ENCODE data around the gene ICE2. TPM values are rescaled to one million over a fixed set of nuclear protein-coding genes. Genes with fewer than 3 reads are reported as not detected.
"Not testable (repeated sequence)": the region's sequence is repeated elsewhere in the genome, so short reads cannot be mapped to it uniquely, and the experiment has no call there.

The ICE2 gene
- total RNA-seq, 3 donors from 2014 or later: 31.5 to 47.5 (median 36.3) TPM

- no peak for ATAC-seq
- intact Hi-C loops (cut with DNase I, micrococcal nuclease): no loop called here
- Histone ChIP-seq H3K4me3 (no peak overlapping the region), H3K36me3 (ENCODE audit: low read depth) (no peaks in the 10 kb centered on the region), H3K9me3 (no peaks in the 10 kb centered on the region), H3K4me1 (ENCODE audit: low read depth) (peaks cover 19% of the 10 kb centered on the region)
- TF ChIP-seq, protein P1, sequence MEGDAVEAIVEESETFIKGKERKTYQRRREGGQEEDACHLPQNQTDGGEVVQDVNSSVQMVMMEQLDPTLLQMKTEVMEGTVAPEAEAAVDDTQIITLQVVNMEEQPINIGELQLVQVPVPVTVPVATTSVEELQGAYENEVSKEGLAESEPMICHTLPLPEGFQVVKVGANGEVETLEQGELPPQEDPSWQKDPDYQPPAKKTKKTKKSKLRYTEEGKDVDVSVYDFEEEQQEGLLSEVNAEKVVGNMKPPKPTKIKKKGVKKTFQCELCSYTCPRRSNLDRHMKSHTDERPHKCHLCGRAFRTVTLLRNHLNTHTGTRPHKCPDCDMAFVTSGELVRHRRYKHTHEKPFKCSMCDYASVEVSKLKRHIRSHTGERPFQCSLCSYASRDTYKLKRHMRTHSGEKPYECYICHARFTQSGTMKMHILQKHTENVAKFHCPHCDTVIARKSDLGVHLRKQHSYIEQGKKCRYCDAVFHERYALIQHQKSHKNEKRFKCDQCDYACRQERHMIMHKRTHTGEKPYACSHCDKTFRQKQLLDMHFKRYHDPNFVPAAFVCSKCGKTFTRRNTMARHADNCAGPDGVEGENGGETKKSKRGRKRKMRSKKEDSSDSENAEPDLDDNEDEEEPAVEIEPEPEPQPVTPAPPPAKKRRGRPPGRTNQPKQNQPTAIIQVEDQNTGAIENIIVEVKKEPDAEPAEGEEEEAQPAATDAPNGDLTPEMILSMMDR (IDR thresholded peaks at IDR 0.05): no peak
- no peak for DNase-seq
Observed at GRCh38 chr15:60407415-60407805, 71.5 kb downstream of the ICE2 start.

DNA sequence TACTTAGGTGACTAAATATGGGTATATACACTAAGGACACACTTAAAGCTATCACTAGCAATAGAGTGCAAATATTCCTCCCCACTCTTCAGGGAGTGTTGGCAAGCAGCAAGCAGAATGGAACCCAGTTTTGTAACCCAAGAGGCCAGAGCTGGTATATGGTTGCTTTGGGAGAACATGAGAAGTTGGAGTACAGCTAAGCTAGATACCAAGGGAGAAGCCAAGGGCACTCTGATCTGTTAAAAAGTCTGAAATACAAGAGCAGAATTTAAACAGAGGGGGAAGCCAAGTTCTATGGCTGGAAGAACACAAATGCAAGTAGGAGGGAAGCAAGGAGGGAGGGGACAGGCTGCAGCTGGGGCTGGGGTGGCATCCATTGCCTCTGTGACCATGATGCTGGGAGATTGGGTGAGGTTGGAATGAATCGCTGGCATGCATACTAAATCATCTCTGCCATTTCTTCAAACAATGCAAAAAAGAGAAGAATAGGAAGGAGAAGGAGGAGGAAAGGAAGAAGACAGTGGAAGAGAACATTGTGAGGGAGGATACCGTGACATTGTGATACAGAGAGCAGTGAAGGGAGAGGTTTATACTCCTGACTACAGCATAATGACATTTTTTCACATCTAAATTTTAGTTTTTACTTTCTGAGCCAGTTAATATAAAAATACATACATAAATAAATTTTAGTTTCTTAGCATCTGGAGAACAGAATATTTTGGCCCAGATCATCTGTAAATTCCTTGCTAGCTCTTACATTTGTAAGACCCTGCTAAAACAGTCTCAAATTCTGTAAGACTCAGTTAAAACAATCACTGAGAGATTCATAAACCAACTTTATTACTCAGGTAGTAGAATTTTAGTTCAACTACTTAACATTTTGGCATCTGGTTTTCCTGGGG is 72.2 kb downstream of the ICE2 start:
- Histone ChIP-seq H3K9me3 (no peaks in the 10 kb centered on the region), H3K4me1 (ENCODE audit: low read depth) (peaks cover 23% of the 10 kb centered on the region), H3K36me3 (ENCODE audit: low read depth) (no peaks in the 10 kb centered on the region), H3K4me3 (no peak overlapping the region)
- TF ChIP-seq, protein P1 (IDR thresholded peaks at IDR 0.05): no peak
- DNase-seq (no peak), ATAC-seq (no peak)
- intact Hi-C loops (cut with DNase I, micrococcal nuclease): no loop called here

- intact Hi-C loops (cut with DNase I, micrococcal nuclease): no loop called here
- no peaks in the 10 kb centered on the region for H3K9me3 ChIP-seq
- no peaks in the 10 kb centered on the region for H3K36me3 ChIP-seq (ENCODE audit: low read depth)
- DNase-seq (no peak), ATAC-seq (no peak)
- peaks cover 23% of the 10 kb centered on the region for H3K4me1 ChIP-seq (ENCODE audit: low read depth)
- H3K4me3 ChIP-seq: no peak overlapping the region
- TF ChIP-seq, protein P1 (IDR thresholded peaks at IDR 0.05): no peak
Observed at GRCh38 chr15:60405399-60405798, 73.5 kb downstream of the ICE2 start.

- ATAC-seq; intact Hi-C loops (cut with DNase I, micrococcal nuclease): not testable (repeated sequence)
Observed at GRCh38 chr15:60404351-60404750, 74.6 kb downstream of the ICE2 start.

GRCh38 chr15:60400944-60401343 is 78.0 kb downstream of the ICE2 start:
- Histone ChIP-seq H3K36me3 (ENCODE audit: low read depth) (no peaks in the 10 kb centered on the region), H3K4me3 (no peak overlapping the region), H3K4me1 (ENCODE audit: low read depth) (peaks cover 11% of the 10 kb centered on the region), H3K9me3 (no peaks in the 10 kb centered on the region)
- ATAC-seq (no peak), DNase-seq (no peak)
- intact Hi-C loops (cut with DNase I, micrococcal nuclease): no loop called here
- TF ChIP-seq, protein P1 (IDR thresholded peaks at IDR 0.05): no peak

More at GRCh38 chr15:60404351-60404750, 74.6 kb downstream of the ICE2 start:
- H3K9me3 ChIP-seq; H3K36me3 ChIP-seq (ENCODE audit: low read depth); H3K4me3 ChIP-seq; DNase-seq: not testable (repeated sequence)
- peaks cover 23% of the 10 kb centered on the region for H3K4me1 ChIP-seq (ENCODE audit: low read depth)

DNA sequence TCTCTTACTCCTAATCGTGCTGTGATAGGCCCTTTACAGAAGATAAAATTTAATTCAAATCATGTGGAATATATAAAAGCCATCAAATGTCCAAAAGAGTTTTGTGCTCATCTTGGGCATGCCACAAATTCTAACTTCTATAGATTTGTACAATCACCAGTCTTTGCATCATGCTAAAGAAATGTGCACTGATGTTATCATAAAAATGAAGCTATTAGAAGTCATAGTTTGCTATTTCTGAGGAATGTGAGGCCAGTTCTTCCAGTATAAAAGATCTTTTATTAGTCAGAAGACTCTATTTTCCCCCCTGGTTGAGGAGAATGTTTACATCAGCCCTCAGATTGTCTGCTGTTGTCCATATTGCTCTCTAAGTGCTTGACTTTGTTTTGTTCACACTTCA is 79.0 kb downstream of the ICE2 start:
- intact Hi-C loops (cut with DNase I, micrococcal nuclease): no loop called here
- TF ChIP-seq, protein P1 (IDR thresholded peaks at IDR 0.05): no peak
- Histone ChIP-seq H3K4me1 (ENCODE audit: low read depth) (peaks cover 21% of the 10 kb centered on the region), H3K4me3 (no peak overlapping the region), H3K36me3 (ENCODE audit: low read depth) (no peaks in the 10 kb centered on the region), H3K9me3 (no peaks in the 10 kb centered on the region)
- ATAC-seq (no peak), DNase-seq (no peak)

Measured in mucosa of descending colon (tissue), 3 donors.